Nephron (organoid): ENCODE results near the gene PSMD9.

Experiments
- H3K27ac Mint-ChIP-seq, 3 experiments: 2 replicates each; pipeline ENCODE4 v1.8.0; 2020; ENCODE audit warnings: mixed read lengths in 3 of 3, mild to moderate bottlenecking in 2 of 3, moderate library complexity in 1 of 3
- H3K27me3 Mint-ChIP-seq: 2 replicates; pipeline ENCODE4 v1.8.0; 2021; ENCODE audit warnings: low read depth, mild to moderate bottlenecking, moderate library complexity, mixed read lengths
- H3K36me3 Mint-ChIP-seq: 2 replicates; pipeline ENCODE4 v1.8.0; 2020; ENCODE audit warnings: low read depth, mixed read lengths
- H3K4me1 Mint-ChIP-seq: 2 replicates; pipeline ENCODE4 v1.8.0; 2020; ENCODE audit warnings: mixed read lengths
- H3K4me3 Mint-ChIP-seq, 3 experiments: 2 replicates each; pipeline ENCODE4 v1.8.0; 2020; ENCODE audit warnings: mild to moderate bottlenecking in 3 of 3, mixed read lengths in 3 of 3, moderate library complexity in 2 of 3
- H3K9me3 Mint-ChIP-seq: 2 replicates; pipeline ENCODE4 v1.8.0; 2020; ENCODE audit warnings: mixed read lengths
- CTCF ChIP-seq, 3 experiments: fragments of 200-600 bp; sonication (generic); IDR thresholded peaks; one replicate each; pipeline ENCODE4 v1.5.0; 2021; ENCODE audit warnings: antibody characterized with exemption in 3 of 3; ENCODE audit not compliant: unreplicated experiment in 3 of 3

The PSMD9 gene

GRCh38 chr12:121916719-121917118 lies 28.1 kb downstream of the PSMD9 start:
- H3K36me3 Mint-ChIP-seq = peaks cover 34% of the 10 kb centered on the region
- H3K27me3 Mint-ChIP-seq = no peaks in the 10 kb centered on the region
- H3K4me3 Mint-ChIP-seq = no peak overlapping the region
- TF ChIP-seq CTCF (IDR thresholded peaks at IDR 0.05; ENCODE audit: unreplicated experiment in 3 of 3) = peak; percentile 22 to 36 (median 24)
- no peaks in the 10 kb centered on the region for H3K9me3 Mint-ChIP-seq
- peaks cover 15% of the 10 kb centered on the region for H3K4me1 Mint-ChIP-seq
- no peak overlapping the region for H3K27ac Mint-ChIP-seq

- H3K27ac Mint-ChIP-seq = peak within 1 kb of the TSS in 2 of 3 experiments; percentile 51 to 52
- TF ChIP-seq CTCF (IDR thresholded peaks at IDR 0.05; ENCODE audit: unreplicated experiment in 3 of 3) = peak; percentile 39 to 66 (median 53)
- peaks cover 28% of the 10 kb centered on the region for H3K36me3 Mint-ChIP-seq
- peak within 1 kb of the TSS; percentile 52 to 77 (median 74) for H3K4me3 Mint-ChIP-seq
- H3K9me3 Mint-ChIP-seq = no peaks in the 10 kb centered on the region
- H3K4me1 Mint-ChIP-seq = peaks cover 15% of the 10 kb centered on the region
- no peaks in the 10 kb centered on the region for H3K27me3 Mint-ChIP-seq
Measured at GRCh38 chr12:121917950-121918678, 29.5 kb downstream of the PSMD9 start, which contains the start of gene CFAP251. Gene CFAP251, plus strand, starts transcription at chr12:121918592. Its CDS starts 2,714 bp downstream, at chr12:121921306.

- Mint-ChIP-seq H3K27me3 (no peaks in the 10 kb centered on the region), H3K9me3 (no peaks in the 10 kb centered on the region), H3K4me3 (peak overlapping the region in 1 of 3 experiments; percentile 17), H3K36me3 (peaks cover 24% of the 10 kb centered on the region), H3K27ac (no peak overlapping the region), H3K4me1 (peaks cover 19% of the 10 kb centered on the region)
- no peak for TF ChIP-seq CTCF (IDR thresholded peaks at IDR 0.05; ENCODE audit: unreplicated experiment in 3 of 3)
Measured at GRCh38 chr12:121918679-121919038, 30.1 kb downstream of the PSMD9 start.

GRCh38 chr12:121921066-121921465 lies 32.5 kb downstream of the PSMD9 start:
- H3K4me1 Mint-ChIP-seq = peaks cover 34% of the 10 kb centered on the region
- peaks cover 19% of the 10 kb centered on the region for H3K36me3 Mint-ChIP-seq
- H3K27ac Mint-ChIP-seq = peak overlapping the region; percentile 34 to 72 (median 61)
- no peaks in the 10 kb centered on the region for H3K27me3 Mint-ChIP-seq
- no peak for TF ChIP-seq CTCF (IDR thresholded peaks at IDR 0.05; ENCODE audit: unreplicated experiment in 3 of 3)
- H3K9me3 Mint-ChIP-seq = no peaks in the 10 kb centered on the region
- H3K4me3 Mint-ChIP-seq = peak overlapping the region in 1 of 3 experiments; percentile 1

- Mint-ChIP-seq H3K27ac (peak overlapping the region; percentile 85 to 99 (median 99)), H3K4me1 (peaks cover 34% of the 10 kb centered on the region), H3K9me3 (no peaks in the 10 kb centered on the region), H3K4me3 (peak overlapping the region; percentile 62 to 78 (median 65)), H3K27me3 (no peaks in the 10 kb centered on the region), H3K36me3 (peaks cover 4% of the 10 kb centered on the region)
- no peak for TF ChIP-seq CTCF (IDR thresholded peaks at IDR 0.05; ENCODE audit: unreplicated experiment in 3 of 3)
Measured at GRCh38 chr12:121925358-121925695, 36.7 kb downstream of the PSMD9 start.
